ENCODE results near the gene YTHDC1. TPM values are rescaled to one million over a fixed set of nuclear protein-coding genes. Genes with fewer than 3 reads are reported as not detected.
"Not testable (repeated sequence)": the region's sequence is repeated elsewhere in the genome, so short reads cannot be mapped to it uniquely, and the experiment has no call there.

YTHDC1 gene
- total RNA-seq, 3 donors from 2014 or later: 79.7 to 142 (median 80.3) TPM

DNA sequence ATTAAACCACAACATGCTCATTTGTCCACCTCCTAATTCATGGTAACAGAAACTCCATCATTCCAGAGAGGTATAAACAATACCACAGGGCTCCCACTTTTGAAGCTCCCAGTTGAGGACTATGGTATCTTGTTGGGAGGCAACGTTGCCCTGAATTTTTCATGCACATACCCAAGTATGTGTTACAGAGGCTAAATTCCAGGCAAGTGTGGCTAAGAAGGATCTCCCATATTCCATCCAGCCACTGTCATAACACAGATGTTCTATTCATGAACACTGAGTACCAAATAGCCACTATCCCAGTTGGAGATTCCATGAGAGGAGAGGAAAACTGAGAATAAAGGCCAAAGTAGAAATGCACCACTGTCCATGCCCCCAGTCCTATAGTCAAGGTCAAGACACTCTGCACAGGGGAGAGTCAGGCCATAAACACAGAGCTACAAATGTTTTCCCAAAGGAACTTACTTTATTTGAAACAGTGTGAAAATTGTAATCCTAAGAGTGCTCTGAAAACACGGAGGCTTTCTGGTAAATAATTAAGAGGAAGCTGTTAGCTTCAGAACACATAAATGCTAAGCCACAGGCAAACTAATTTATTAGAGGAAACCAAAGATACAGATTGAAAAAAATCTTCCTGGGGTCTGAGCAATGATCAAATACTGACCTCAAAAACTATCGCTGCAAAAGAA is 62.0 kb downstream of the YTHDC1 start:
- intact Hi-C loops (cut with DNase I; ENCODE audit: low total_unique reads): no loop called here
- no peak for DNase-seq (ENCODE audit: low spot score in 2 of 2)
- Histone ChIP-seq H3K27me3 (no peaks in the 10 kb centered on the region), H3K9me3 (no peaks in the 10 kb centered on the region), H3K27ac (no peak overlapping the region), H3K36me3 (no peaks in the 10 kb centered on the region), H3K4me3 (no peak overlapping the region), H3K4me1 (no peaks in the 10 kb centered on the region)
- TF ChIP-seq POLR2AphosphoS5 (IDR thresholded peaks at IDR 0.05) (no peak), POLR2A (IDR thresholded peaks at IDR 0.05) (no peak)
- TF ChIP-seq, protein P1, sequence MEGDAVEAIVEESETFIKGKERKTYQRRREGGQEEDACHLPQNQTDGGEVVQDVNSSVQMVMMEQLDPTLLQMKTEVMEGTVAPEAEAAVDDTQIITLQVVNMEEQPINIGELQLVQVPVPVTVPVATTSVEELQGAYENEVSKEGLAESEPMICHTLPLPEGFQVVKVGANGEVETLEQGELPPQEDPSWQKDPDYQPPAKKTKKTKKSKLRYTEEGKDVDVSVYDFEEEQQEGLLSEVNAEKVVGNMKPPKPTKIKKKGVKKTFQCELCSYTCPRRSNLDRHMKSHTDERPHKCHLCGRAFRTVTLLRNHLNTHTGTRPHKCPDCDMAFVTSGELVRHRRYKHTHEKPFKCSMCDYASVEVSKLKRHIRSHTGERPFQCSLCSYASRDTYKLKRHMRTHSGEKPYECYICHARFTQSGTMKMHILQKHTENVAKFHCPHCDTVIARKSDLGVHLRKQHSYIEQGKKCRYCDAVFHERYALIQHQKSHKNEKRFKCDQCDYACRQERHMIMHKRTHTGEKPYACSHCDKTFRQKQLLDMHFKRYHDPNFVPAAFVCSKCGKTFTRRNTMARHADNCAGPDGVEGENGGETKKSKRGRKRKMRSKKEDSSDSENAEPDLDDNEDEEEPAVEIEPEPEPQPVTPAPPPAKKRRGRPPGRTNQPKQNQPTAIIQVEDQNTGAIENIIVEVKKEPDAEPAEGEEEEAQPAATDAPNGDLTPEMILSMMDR (IDR thresholded peaks at IDR 0.05): no peak

DNA sequence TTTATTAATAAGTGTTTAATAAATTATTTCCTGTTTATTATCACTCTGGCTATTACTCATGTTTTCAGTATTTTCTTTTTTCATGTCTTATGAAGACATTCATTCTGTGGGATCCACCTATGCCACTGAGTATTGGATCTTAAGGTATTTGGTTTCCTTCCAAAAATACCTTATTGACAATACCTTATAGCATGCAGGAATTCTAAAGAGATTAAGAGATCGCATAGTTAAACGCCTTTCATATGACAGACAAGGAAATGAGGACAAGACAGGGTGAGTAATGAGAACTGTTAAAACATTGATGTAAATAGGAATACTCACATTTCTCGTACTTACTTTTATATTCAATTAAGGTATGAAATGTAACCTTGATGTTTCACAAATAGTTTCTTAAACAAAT is 66.2 kb downstream of the YTHDC1 start:
- intact Hi-C loops (cut with DNase I; ENCODE audit: low total_unique reads): loop anchor here (5.0 kb wide), 1 partner anchor 751 kb away; no protein-coding TSS in a partner anchor
- TF ChIP-seq POLR2AphosphoS5 (IDR thresholded peaks at IDR 0.05): no peak
- no peak for TF ChIP-seq POLR2A (IDR thresholded peaks at IDR 0.05)
- TF ChIP-seq, protein P1 (IDR thresholded peaks at IDR 0.05): no peak
- no peaks in the 10 kb centered on the region for H3K4me1 ChIP-seq
- no peak overlapping the region for H3K4me3 ChIP-seq
- H3K9me3 ChIP-seq: no peaks in the 10 kb centered on the region
- no peaks in the 10 kb centered on the region for H3K36me3 ChIP-seq
- no peaks in the 10 kb centered on the region for H3K27me3 ChIP-seq
- DNase-seq (ENCODE audit: low spot score in 2 of 2): no peak
- H3K27ac ChIP-seq: no peak overlapping the region

DNA sequence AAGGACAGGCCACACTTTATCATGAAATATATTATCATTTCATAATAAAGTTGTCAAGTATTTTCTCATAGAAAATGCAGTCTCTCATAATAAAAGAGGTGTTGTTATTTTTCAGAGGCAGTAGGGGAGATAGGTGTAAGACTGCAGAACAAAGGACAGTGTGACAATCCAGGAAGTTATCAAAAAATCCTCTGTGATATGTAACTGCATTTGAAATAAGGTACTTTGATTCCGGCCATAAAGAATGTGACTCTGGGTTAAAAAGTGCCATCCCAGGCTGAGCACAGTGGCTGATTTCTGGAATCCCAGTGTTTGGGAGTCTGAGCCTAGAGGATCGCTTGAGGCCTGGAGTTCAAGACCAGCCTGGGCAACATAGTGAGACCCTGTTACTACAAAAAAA is 66.8 kb downstream of the YTHDC1 start:
- Histone ChIP-seq H3K9me3 (no peaks in the 10 kb centered on the region), H3K4me1 (no peaks in the 10 kb centered on the region), H3K4me3 (no peak overlapping the region), H3K27me3 (no peaks in the 10 kb centered on the region), H3K36me3 (no peaks in the 10 kb centered on the region), H3K27ac (no peak overlapping the region)
- TF ChIP-seq POLR2AphosphoS5 (IDR thresholded peaks at IDR 0.05) (no peak), POLR2A (IDR thresholded peaks at IDR 0.05) (no peak)
- TF ChIP-seq, protein P1 (IDR thresholded peaks at IDR 0.05): no peak
- intact Hi-C loops (cut with DNase I; ENCODE audit: low total_unique reads): loop anchor here (5.0 kb wide), 1 partner anchor 751 kb away; no protein-coding TSS in a partner anchor
- no peak for DNase-seq (ENCODE audit: low spot score in 2 of 2)

DNA sequence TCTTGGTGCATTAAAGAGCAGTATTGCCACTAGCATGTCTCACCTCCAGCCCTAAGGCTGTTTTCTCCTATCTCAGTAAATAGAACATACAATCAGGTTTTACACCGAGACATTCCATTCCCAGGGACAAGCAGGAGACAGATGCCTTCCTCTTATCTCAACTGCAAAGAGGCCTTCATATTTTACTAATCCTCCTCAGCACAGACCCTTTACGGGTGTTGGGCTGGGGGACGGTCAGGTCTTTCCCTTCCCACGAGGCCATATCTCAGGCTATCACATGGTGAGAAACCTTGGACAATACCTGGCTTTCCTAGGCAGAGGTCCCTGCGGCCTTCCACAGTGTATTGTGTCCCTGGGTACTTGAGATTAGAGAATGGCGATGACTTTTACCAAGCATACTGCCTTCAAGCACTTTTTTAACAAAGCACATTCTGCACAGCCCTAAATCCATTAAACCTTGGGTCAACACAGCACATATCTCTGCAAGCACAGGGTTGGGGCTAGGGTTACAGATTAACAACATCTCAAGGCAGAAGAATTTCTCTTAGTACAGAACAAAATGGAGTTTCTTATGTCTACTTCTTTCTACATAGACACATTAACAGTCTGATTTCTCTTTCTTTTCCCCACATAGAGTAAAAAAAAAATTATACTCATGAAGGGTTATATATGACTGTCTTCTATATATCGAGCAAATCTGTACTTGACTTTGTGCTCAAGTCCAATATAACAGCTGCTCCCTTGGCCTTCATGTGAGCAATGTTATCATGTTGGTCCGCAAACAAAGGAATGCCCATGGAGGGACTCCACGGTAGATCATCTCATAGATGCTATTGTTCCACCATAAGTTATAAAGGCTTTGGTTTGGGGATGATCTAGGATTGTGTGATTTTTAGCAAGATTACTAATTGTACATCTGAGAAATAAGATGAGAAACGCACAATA is 67.8 kb downstream of the YTHDC1 start:
- not testable (repeated sequence) for H3K4me3 ChIP-seq; DNase-seq (ENCODE audit: low spot score in 2 of 2); H3K9me3 ChIP-seq; H3K27ac ChIP-seq; H3K36me3 ChIP-seq; H3K27me3 ChIP-seq; H3K4me1 ChIP-seq
- intact Hi-C loops (cut with DNase I; ENCODE audit: low total_unique reads): loop anchor here (5.0 kb wide), 1 partner anchor 750 kb away; no protein-coding TSS in a partner anchor

DNA sequence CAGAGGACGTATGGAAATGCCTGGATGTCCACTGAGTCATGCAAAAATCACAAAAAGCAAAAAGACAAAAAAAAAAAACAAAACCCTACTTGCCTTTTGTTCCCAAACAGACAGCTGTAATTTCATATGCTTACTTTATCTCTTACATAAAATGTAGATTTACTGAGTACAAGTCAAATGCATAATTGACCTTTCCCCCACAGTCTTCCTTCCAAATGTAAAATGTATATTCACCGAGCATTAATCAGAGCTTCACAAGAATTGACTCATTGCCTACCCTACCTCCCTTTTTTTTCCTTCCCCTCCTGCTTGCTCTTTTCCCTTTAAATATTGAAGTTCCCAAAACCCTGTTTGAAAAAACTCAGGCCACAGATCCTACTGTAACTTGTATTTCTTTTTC is 71.9 kb downstream of the YTHDC1 start:
- intact Hi-C loops (cut with DNase I; ENCODE audit: low total_unique reads): loop anchor here (10.0 kb wide), 1 partner anchor 97 kb away; no protein-coding TSS in a partner anchor

More for the DNA sequence above, 71.9 kb downstream of the YTHDC1 start:
- Histone ChIP-seq H3K36me3 (no peaks in the 10 kb centered on the region), H3K4me1 (no peaks in the 10 kb centered on the region), H3K4me3 (no peak overlapping the region), H3K9me3 (no peaks in the 10 kb centered on the region), H3K27ac (no peak overlapping the region), H3K27me3 (no peaks in the 10 kb centered on the region)
- no peak for DNase-seq (ENCODE audit: low spot score in 2 of 2)
- TF ChIP-seq POLR2AphosphoS5 (IDR thresholded peaks at IDR 0.05) (no peak), POLR2A (IDR thresholded peaks at IDR 0.05) (no peak)
- TF ChIP-seq, protein P1 (IDR thresholded peaks at IDR 0.05): no peak

All from breast epithelium (tissue), 4 donors.